22Rv1 (cell line): Measurements from ENCODE around the gene ACBD3.

Source experiments
- H3K27ac ChIP-seq: fragments of 450-650 bp; 2 replicates; pipeline ENCODE4 v1.5.1; 2017
- ZFX ChIP-seq: fragments of 450-650 bp; IDR thresholded peaks from 2 replicates; pipeline ENCODE4 v1.6.1; 2017; ENCODE audit warnings: antibody characterized with exemption, borderline replicate concordance
- TF ChIP-seq, protein P1 (sequence below): fragments of 450-650 bp; IDR thresholded peaks from 2 replicates; pipeline ENCODE4 v1.5.1; 2017; ENCODE audit warnings: mild to moderate bottlenecking

The ACBD3 gene

DNA sequence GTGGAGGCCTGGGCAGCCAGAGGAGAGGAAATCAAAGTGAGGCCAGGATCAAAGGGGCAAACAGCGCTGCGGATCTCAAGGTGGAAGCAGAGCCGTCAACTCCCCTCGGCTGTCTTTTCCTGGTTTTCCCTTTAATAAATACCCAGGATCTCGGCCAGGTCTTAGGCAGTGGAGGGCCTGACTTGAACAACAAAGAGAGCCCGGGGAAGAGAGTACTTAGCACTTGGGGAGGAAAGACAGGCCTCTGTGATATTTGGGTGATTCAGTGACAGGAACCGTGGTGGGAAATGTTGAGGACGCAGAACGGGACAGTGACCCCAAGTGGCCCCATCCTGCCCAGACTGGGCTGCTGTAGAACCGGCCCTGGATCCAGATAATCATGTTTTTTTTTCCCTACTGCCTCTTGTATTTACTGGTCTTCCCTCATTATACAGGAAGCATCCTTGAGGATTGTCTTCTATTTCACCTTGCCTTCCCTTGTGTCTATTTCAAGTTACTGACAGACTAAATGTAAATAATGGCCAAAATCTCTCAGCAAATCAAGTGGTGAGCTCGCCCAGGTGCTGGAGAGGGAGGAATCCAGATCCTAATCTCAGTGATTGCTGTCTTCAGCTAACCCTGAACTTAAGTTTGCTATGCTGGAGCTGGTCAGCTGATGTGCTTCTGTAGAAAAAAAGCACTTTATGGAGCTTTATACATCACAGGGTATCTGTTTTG lies 34.1 kb upstream of the ACBD3 start:
- no peak overlapping the region for H3K27ac ChIP-seq

DNA sequence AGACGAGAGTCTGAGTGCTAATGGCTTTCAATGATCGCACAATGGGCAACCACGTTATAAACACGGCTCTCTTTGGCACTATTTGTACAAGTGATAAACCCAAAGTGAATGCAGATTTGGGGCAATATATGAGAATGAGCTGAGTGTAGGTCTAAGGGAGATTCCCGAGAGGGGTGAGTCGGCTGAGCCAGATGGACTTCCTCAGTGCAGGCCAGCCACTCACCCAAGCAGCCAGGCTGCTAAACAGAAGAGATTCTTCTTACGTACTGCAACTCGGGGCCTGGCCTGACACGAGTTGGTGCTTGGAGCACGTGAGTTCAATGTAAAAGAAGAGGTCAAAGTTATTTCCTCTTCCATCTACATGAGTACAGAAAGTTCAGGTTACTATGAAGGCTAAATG lies 30.7 kb upstream of the ACBD3 start:
- H3K27ac ChIP-seq = no peak overlapping the region
- TF ChIP-seq ZFX = no peak
- TF ChIP-seq, protein P1, sequence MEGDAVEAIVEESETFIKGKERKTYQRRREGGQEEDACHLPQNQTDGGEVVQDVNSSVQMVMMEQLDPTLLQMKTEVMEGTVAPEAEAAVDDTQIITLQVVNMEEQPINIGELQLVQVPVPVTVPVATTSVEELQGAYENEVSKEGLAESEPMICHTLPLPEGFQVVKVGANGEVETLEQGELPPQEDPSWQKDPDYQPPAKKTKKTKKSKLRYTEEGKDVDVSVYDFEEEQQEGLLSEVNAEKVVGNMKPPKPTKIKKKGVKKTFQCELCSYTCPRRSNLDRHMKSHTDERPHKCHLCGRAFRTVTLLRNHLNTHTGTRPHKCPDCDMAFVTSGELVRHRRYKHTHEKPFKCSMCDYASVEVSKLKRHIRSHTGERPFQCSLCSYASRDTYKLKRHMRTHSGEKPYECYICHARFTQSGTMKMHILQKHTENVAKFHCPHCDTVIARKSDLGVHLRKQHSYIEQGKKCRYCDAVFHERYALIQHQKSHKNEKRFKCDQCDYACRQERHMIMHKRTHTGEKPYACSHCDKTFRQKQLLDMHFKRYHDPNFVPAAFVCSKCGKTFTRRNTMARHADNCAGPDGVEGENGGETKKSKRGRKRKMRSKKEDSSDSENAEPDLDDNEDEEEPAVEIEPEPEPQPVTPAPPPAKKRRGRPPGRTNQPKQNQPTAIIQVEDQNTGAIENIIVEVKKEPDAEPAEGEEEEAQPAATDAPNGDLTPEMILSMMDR = no peak

More for the DNA sequence above, 34.1 kb upstream of the ACBD3 start:
- TF ChIP-seq, protein P1 = no peak
- no peak for TF ChIP-seq ZFX

GRCh38 chr1:226216056-226216455 lies 29.5 kb upstream of the ACBD3 start:
- no peak for TF ChIP-seq ZFX
- TF ChIP-seq, protein P1 = no peak
- H3K27ac ChIP-seq = no peak overlapping the region

DNA sequence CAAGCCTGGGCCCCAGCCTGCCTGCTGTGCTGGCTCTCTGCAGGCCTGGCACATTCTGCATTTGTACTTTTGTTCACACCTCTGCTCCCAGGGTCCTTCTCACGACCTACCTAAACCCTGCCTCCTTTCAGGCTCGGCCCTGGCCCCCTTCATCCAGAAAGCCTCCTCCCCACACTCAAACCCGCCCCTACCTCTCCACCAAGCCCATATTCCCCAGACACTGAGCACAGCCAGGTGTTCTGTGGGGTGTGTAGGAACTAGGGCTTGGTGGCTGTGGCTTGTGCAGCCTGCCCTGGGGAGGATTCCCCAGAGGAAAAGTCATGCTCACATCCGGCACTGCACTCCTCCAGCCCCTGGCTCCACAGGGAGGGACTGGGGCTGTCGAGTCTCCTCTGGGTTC lies 28.7 kb upstream of the ACBD3 start:
- no peak overlapping the region for H3K27ac ChIP-seq
- TF ChIP-seq, protein P1 = no peak
- TF ChIP-seq ZFX = no peak

DNA sequence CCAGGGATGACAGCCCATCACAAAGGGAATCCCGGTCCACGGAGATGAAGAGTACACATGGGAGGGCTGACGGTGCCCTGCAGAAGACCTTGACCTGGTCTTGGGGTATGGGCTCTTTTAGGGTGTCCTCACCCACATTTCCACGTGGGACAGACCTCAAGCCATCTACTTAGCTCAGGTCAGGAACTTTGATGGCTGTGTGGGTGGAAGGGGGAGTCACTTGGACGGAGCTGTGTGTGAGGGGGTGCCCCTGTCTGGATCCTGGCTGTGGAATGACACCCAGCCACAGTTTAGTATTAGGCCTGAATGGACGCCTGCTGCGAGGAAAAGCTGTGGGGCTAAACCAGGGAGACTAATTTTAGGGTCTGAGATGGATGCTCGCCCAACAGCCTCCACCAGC lies 26.0 kb upstream of the ACBD3 start:
- H3K27ac ChIP-seq = no peak overlapping the region
- TF ChIP-seq ZFX = no peak
- TF ChIP-seq, protein P1 = no peak

DNA sequence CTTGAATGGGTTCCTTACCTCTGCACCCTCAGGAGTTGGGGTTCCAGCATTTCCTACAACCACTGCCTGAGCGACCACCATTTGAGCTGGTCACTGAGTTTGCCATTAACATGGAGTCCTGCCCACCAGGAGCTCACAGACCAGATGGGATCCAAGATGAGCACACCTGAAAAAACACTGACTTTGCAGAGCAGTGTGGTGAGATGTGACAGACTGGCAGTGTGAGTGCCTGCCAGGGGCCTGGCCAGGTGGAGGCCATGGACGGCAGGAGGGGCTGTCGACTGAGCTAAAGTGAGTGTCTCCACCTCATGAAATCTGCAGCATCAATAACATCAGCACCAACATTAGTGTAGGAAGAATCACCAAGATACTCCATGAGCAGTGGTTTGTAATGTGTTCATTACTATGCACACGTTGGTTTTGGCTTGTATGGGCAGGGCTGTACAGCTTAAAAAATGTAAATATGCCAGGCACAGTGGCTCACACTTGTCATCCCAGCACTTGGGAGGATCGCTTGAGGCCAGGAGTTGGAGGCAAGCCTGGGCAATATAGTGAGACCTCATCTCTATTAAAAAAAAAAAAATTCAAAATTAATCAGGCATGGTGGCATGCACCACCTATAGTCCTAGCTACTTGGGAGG lies 24.8 kb upstream of the ACBD3 start:
- no peak overlapping the region for H3K27ac ChIP-seq
- TF ChIP-seq ZFX = no peak
- TF ChIP-seq, protein P1 = no peak

GRCh38 chr1:226210571-226211176 lies 24.1 kb upstream of the ACBD3 start:
- TF ChIP-seq, protein P1 = no peak
- TF ChIP-seq ZFX = no peak
- no peak overlapping the region for H3K27ac ChIP-seq
